Lower leg skin (tissue), 4 donors: ENCODE measurements around the gene TREM1. TPM values are rescaled to one million over a fixed set of nuclear protein-coding genes. Genes with fewer than 3 reads are reported as not detected.

Experiments used
- DNase-seq, 2 donors: peaks; one replicate each; pipeline ENCODE4 v3.0.0-alpha.2; 2019; ENCODE audit warnings: low spot score in 2 of 2
- H3K4me3 ChIP-seq: fragments of 200-600 bp; sonication (generic); 2 replicates; pipeline ENCODE4 v1.5.1; 2017; ENCODE audit warnings: mild to moderate bottlenecking, low read depth; ENCODE audit not compliant: poor library complexity, severe bottlenecking
- CTCF ChIP-seq, 3 donors: fragments of 450-650 bp; IDR thresholded peaks; one replicate each; pipeline ENCODE4 v1.5.1; 2016; ENCODE audit warnings: antibody characterized with exemption in 3 of 3, mild to moderate bottlenecking in 3 of 3, moderate library complexity in 2 of 3
- POLR2A ChIP-seq, 2 donors: fragments of 450-650 bp; IDR thresholded peaks; one replicate each; pipeline ENCODE4 v1.6.1; 2016 to 2017; ENCODE audit warnings: antibody characterized with exemption in 2 of 2, mild to moderate bottlenecking in 1 of 2, moderate library complexity in 1 of 2
- WGBS, 2 donors: methylation state at CpG; one replicate each; pipeline ENCODE4 v1.1.5; 2018; 5-methylcytosine and 5-hydroxymethylcytosine counted together
- intact Hi-C: fragments of 100-400 bp; cut with DNase I; formaldehyde crosslinking; loops from one replicate; pipeline ENCODE4 v1.15.0; 2023; ENCODE audit warnings: low total_unique reads
- total RNA-seq, 4 donors: library from RNA; depleted of rRNA; stranded (reverse); fragments of >200 nt; gene quantifications; one replicate each; pipeline ENCODE4 v1.1.0, GENCODE V29; 2016

Gene TREM1
- total RNA-seq, 4 donors from 2014 or later, result 0.49 to 0.83 TPM; not detected in 2

DNA sequence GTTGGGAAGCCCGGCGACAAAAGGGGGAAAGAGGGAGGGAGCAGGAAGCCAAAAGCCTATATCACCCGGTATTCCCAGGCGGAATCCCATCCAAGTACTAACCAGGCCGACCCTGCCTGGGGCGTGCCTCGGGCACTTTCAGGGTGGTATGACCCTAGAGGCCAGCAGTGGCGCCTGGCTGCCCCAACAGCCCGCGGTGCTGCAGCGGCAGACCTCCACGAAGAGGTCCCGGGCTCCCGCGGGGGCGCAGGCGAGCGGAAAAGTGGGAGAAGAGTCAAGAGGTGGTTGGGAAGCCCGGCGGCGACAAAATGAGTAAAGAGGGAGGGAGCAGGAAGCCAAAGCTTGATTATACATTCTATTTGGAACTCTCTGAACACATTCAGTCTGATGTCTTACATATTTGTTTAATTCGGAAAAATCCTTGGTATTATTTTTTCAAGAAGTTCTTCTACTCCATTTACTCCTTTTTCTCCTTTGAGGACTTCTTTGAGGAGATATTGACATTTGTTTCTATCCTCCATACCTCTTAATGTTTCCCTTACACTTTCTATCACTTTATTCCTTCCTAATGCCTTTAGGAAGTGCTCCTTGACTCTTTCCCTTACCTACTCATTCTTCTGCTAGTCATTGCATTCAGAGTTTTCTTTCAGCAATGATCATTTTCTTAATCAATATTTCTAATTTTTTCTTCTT lies 46.9 kb downstream of the TREM1 start:
- no peak for DNase-seq
- intact Hi-C loops, result no loop called here
- H3K4me3 ChIP-seq, result no peak overlapping the region
- TF ChIP-seq POLR2A (IDR thresholded peaks at IDR 0.05), result no peak
- 5 to 11% methylated on average over 22 of the region's 22 CpGs for WGBS, 2 donors

GRCh38 chr6:41237128-41237527 lies 49.4 kb downstream of the TREM1 start:
- intact Hi-C loops, result no loop called here
- 69 to 71% methylated on average over 3 to 5 of the region's 5 CpGs for WGBS, 2 donors
- H3K4me3 ChIP-seq, result no peak overlapping the region
- DNase-seq, result no peak
- no peak for TF ChIP-seq POLR2A (IDR thresholded peaks at IDR 0.05)
- TF ChIP-seq CTCF (IDR thresholded peaks at IDR 0.05), result no peak

GRCh38 chr6:41236276-41236675 lies 50.2 kb downstream of the TREM1 start:
- no peak overlapping the region for H3K4me3 ChIP-seq
- DNase-seq, result no peak
- TF ChIP-seq POLR2A (IDR thresholded peaks at IDR 0.05) (no peak), CTCF (IDR thresholded peaks at IDR 0.05) (no peak)
- 86 to 97% methylated on average over 4 of the region's 4 CpGs for WGBS, 2 donors
- intact Hi-C loops, result no loop called here

GRCh38 chr6:41232667-41233066 lies 53.8 kb downstream of the TREM1 start:
- H3K4me3 ChIP-seq, result no peak overlapping the region
- WGBS, 2 donors, result 88 to 91% methylated on average over 6 of the region's 6 CpGs
- TF ChIP-seq POLR2A (IDR thresholded peaks at IDR 0.05) (no peak), CTCF (IDR thresholded peaks at IDR 0.05) (no peak)
- DNase-seq, result peak in 1 of 2 donors; percentile 48
- intact Hi-C loops, result no loop called here

- intact Hi-C loops, result no loop called here
- DNase-seq, result no peak
- WGBS, 2 donors, result 62 to 66% methylated on average over 5 of the region's 5 CpGs
- H3K4me3 ChIP-seq, result no peak overlapping the region
- TF ChIP-seq POLR2A (IDR thresholded peaks at IDR 0.05) (no peak), CTCF (IDR thresholded peaks at IDR 0.05) (no peak)
These were observed 55.2 kb downstream of the TREM1 start for GRCh38 chr6:41231246-41231645.

DNA sequence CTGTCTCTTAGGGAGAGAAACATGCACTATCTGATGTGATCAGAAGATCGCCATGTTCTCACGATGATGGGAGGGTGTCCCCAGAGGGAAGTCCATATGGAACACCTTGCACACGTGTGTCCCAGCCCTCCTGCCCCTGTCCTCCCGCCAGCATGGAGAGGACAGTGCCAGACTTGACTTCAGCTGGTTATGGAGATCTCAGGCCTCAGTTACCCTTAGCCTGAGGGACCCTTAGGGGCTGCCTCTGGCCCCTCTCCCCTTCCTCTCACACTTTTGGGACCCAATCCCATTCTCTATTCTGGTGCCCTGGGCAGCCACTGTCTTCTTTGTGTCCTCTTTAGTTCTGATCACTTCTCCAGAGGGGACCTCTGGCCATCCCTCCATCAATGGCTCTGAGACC lies 56.8 kb downstream of the TREM1 start:
- 93 to 97% methylated on average over 4 of the region's 4 CpGs for WGBS, 2 donors
- no peak overlapping the region for H3K4me3 ChIP-seq
- DNase-seq, result no peak
- no peak for TF ChIP-seq POLR2A (IDR thresholded peaks at IDR 0.05)
- TF ChIP-seq CTCF (IDR thresholded peaks at IDR 0.05), result no peak
- intact Hi-C loops, result no loop called here
